Breast epithelium (tissue), 3 donors: ENCODE data around the gene DNTTIP2.

Experiments
- POLR2A ChIP-seq: fragments of 450-650 bp; IDR thresholded peaks from one replicate; pipeline ENCODE4 v1.6.1; 2016; ENCODE audit warnings: antibody characterized with exemption, mild to moderate bottlenecking, moderate library complexity
- POLR2AphosphoS5 ChIP-seq, 3 donors: sonication (generic); formaldehyde crosslinking; IDR thresholded peaks; one replicate each; pipeline ENCODE4 v1.6.1; 2017; ENCODE audit warnings: antibody characterized with exemption in 3 of 3
- TF ChIP-seq, protein P1 (sequence below), 3 donors: fragments of 450-650 bp; IDR thresholded peaks; one replicate each; pipeline ENCODE4 v1.5.1; 2016 to 2017; ENCODE audit warnings: antibody characterized with exemption in 3 of 3, mild to moderate bottlenecking in 3 of 3, moderate library complexity in 3 of 3

DNA sequence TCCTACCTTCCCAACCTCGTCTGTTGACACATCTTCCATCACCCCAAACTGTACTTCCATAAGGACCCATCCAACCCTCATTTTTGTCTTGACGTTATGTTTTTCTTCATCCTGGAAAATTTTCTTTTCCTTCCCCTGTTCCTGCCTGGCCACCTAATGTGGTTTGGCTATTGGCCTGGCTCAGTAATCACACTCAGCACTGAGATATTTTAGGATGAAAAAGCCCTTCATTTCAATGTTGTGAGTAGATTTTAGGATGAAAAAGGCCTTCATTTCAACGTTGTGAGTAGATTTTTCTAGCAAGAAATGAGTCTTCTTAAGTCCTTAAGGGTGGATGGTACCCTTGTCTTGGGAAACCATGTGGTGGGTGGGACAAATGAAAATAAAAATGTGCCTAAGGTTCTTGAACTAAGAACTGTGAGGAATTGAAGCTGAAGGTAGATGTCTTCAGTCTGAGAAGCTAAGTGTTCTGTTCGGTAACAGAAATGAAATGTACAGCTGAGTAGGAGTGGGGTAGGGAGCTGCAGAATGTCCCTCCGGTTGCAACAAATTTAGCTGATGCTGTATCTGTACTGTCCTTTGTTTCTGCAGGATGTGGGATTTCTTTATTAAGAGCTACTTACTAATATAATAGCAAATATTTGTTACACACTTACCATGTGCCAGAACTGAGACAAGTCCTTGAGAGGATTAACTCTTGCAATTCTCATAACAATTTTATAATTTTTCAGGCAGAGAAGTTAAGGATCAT is 36.1 kb downstream of the DNTTIP2 start:
- TF ChIP-seq, protein P1, sequence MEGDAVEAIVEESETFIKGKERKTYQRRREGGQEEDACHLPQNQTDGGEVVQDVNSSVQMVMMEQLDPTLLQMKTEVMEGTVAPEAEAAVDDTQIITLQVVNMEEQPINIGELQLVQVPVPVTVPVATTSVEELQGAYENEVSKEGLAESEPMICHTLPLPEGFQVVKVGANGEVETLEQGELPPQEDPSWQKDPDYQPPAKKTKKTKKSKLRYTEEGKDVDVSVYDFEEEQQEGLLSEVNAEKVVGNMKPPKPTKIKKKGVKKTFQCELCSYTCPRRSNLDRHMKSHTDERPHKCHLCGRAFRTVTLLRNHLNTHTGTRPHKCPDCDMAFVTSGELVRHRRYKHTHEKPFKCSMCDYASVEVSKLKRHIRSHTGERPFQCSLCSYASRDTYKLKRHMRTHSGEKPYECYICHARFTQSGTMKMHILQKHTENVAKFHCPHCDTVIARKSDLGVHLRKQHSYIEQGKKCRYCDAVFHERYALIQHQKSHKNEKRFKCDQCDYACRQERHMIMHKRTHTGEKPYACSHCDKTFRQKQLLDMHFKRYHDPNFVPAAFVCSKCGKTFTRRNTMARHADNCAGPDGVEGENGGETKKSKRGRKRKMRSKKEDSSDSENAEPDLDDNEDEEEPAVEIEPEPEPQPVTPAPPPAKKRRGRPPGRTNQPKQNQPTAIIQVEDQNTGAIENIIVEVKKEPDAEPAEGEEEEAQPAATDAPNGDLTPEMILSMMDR (IDR thresholded peaks at IDR 0.05) = no peak
- no peak for TF ChIP-seq POLR2A
- TF ChIP-seq POLR2AphosphoS5 (IDR thresholded peaks at IDR 0.05) = no peak
